Measurements from ENCODE around the gene LARGE1. TPM values are rescaled to one million over a fixed set of nuclear protein-coding genes. Genes with fewer than 3 reads are reported as not detected.

The LARGE1 gene
- total and polyA plus RNA-seq, 2 of the 8 experiments (the other 6 are each of a cell fraction or from before 2014, with no cell fraction given): 43.7 to 83.0 TPM

DNA sequence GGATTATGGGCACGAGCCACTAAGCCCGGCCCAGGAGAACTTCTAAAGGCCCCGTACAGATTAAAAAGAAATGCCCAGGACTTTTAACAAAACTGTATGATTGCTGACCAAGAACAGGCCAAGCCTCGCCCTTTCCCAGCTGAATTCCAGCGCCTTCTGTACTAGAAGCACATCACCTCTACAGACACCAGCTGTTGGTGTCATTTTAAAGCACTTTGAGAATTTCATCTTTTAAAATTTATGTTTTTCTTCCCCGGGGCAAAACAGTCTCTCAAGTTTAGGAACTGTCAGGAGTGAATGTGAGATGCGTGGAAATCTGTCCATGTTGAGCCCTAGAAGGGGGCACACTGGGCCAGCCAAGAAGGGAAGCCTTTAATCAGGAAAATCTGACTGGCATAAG is 362.4 kb downstream of the LARGE1 start:
- H2BK20ac ChIP-seq (ENCODE audit: low read length): no peak overlapping the region
- H3K23me2 ChIP-seq (ENCODE audit: low read depth, low read length): no peaks in the 10 kb centered on the region
- H4K5ac ChIP-seq (ENCODE audit: insufficient read length, low read depth, low read length): no peak overlapping the region
- H3K4me1 ChIP-seq (replicated peaks in 1 of 4; ENCODE audit: control insufficient read depth in 3 of 4, insufficient read depth in 4 of 4, low read length in 3 of 4): peaks cover 0 to under 1% (median under 1%) of the 10 kb centered on the region in 4 experiments; a peak in 3 of 7 replicates
- no peaks in the 10 kb centered on the region for H3K9me3 ChIP-seq (ENCODE audit: insufficient read depth in 2 of 2, low read depth in 1 of 2, low read length in 1 of 2)
- H3K23ac ChIP-seq (ENCODE audit: insufficient read length): no peak overlapping the region
- H3K36me3 ChIP-seq (ENCODE audit: control insufficient read depth in 2 of 4, insufficient read depth in 4 of 4, low read length in 3 of 4): no peaks in the 10 kb centered on the region; a peak in 1 of 8 replicates
- ChIA-PET CTCF (ENCODE audit: partially characterized antibody) (interaction anchor here (0.7 to 1.3 kb wide), 4 partner anchors 18 to 39 kb away, joined by 3 read pairs; no protein-coding TSS in a partner anchor), POLR2A (ENCODE audit: partially characterized antibody) (no interaction called here)
- H3K79me1 ChIP-seq (ENCODE audit: low read depth, low read length): no peaks in the 10 kb centered on the region; the same call in 1 of the 2 replicates
- no peak overlapping the region for H2BK12ac ChIP-seq (ENCODE audit: low read depth, low read length)
- no peak overlapping the region for H3K14ac ChIP-seq (ENCODE audit: insufficient read length)
- H2BK120ac ChIP-seq (replicated peaks; ENCODE audit: low read depth, low read length): no peak overlapping the region
- H3K27ac ChIP-seq (ENCODE audit: low read depth, low read length): no peak overlapping the region
- H4K8ac ChIP-seq (ENCODE audit: extremely low read depth, insufficient read depth, low read length): no peak overlapping the region
- no peak overlapping the region for H3K9ac ChIP-seq (replicated peaks in 1 of 4; ENCODE audit: extremely low read depth in 1 of 4, low read depth in 3 of 4, low read length in 3 of 4)
- no peak overlapping the region for H3K4me2 ChIP-seq (ENCODE audit: insufficient read depth in 1 of 2, low read depth in 2 of 2, low read length in 2 of 2)
- 94% methylated on average over 7 of the region's 7 CpGs; no CpG with 5 or more reads in 1 of the 2 experiments for WGBS, 2 experiments (ENCODE audit: extremely low coverage in 1 of 2, insufficient coverage in 1 of 2, insufficient read length in 1 of 2, insufficient replicate concordance in 2 of 2, low coverage in 1 of 2, low lambda C conversion rate in 2 of 2, missing lambda C conversion rate in 1 of 2)
- no peak overlapping the region for H2AK5ac ChIP-seq (ENCODE audit: low read depth, low read length)
- no peak for FAIRE-seq
- no peak overlapping the region for H2AFZ ChIP-seq (ENCODE audit: low read length)
- H3K27me3 ChIP-seq (replicated peaks in 1 of 4; ENCODE audit: control insufficient read depth in 3 of 4, extremely low read depth in 1 of 4, insufficient read depth in 3 of 4, low read length in 3 of 4): no peaks in the 10 kb centered on the region
- no peak overlapping the region for H4K91ac ChIP-seq (replicated peaks; ENCODE audit: insufficient read length, low read length)
- H3K4me3 ChIP-seq (ENCODE audit: extremely low read depth in 1 of 4, insufficient read depth in 2 of 4, low read depth in 3 of 4, low read length in 4 of 4): no peak overlapping the region
- H3K4ac ChIP-seq (replicated peaks; ENCODE audit: insufficient read length, low read depth, low read length): no peak overlapping the region
- DNase-seq (ENCODE audit: low read depth in 1 of 2, low spot score in 2 of 2): no peak
- H3K79me2 ChIP-seq (ENCODE audit: control insufficient read depth in 1 of 2, insufficient read depth in 2 of 2, low read length in 2 of 2): peaks cover 0 to 5% of the 10 kb centered on the region in 2 experiments; a peak in 1 of 4 replicates
- H2BK5ac ChIP-seq (ENCODE audit: low read depth, low read length): no peak overlapping the region
- H3K56ac ChIP-seq (replicated peaks; ENCODE audit: insufficient read length, low read depth, low read length): no peak overlapping the region
- H3K18ac ChIP-seq (ENCODE audit: extremely low read depth, low read length): no peak overlapping the region
- no peak overlapping the region for H2BK15ac ChIP-seq (ENCODE audit: low read length)
- H4K20me1 ChIP-seq (replicated peaks in 1 of 2; ENCODE audit: control insufficient read depth in 1 of 2, insufficient read depth in 2 of 2, low read length in 2 of 2): peaks cover 2 to 4% of the 10 kb centered on the region in 2 experiments
- TF ChIP-seq BRCA1 (IDR thresholded peaks at IDR 0.05; ENCODE audit: low read depth, low read length) (no peak), SRF (IDR thresholded peaks at IDR 0.05; ENCODE audit: low read depth, low read length) (no peak), ASH2L (IDR thresholded peaks at IDR 0.05; ENCODE audit: low read length) (no peak), SAP30 (IDR thresholded peaks at IDR 0.05; ENCODE audit: insufficient read depth, insufficient replicate concordance, low read length) (no peak), CEBPB (IDR thresholded peaks at IDR 0.05; ENCODE audit: low read depth, low read length) (no peak), SIRT6 (IDR thresholded peaks at IDR 0.05; ENCODE audit: low read length) (no peak), CTBP2 (IDR thresholded peaks at IDR 0.05; ENCODE audit: borderline replicate concordance, insufficient read depth, insufficient read length, low read length) (no peak), BACH1 (IDR thresholded peaks at IDR 0.05; ENCODE audit: low read length) (no peak), POLR2A (IDR thresholded peaks at IDR 0.05; ENCODE audit: control extremely low read depth in 1 of 2, low read depth in 2 of 2, low read length in 2 of 2) (no peak), EP300 (IDR thresholded peaks at IDR 0.05; ENCODE audit: borderline replicate concordance in 1 of 2, low read depth in 2 of 2, low read length in 2 of 2) (no peak), SIN3A (conservative IDR thresholded peaks at IDR 0.05 in 1 of 2, IDR thresholded peaks at IDR 0.05 in 1 of 2; ENCODE audit: low read depth in 1 of 2, low read length in 2 of 2) (no peak), SP2 (IDR thresholded peaks at IDR 0.05; ENCODE audit: low read length) (no peak), KDM5A (IDR thresholded peaks at IDR 0.05; ENCODE audit: low read length) (no peak), SP1 (IDR thresholded peaks at IDR 0.05; ENCODE audit: low read depth, low read length) (no peak)
- TF ChIP-seq, protein P1, sequence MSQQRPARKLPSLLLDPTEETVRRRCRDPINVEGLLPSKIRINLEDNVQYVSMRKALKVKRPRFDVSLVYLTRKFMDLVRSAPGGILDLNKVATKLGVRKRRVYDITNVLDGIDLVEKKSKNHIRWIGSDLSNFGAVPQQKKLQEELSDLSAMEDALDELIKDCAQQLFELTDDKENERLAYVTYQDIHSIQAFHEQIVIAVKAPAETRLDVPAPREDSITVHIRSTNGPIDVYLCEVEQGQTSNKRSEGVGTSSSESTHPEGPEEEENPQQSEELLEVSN (IDR thresholded peaks at IDR 0.05): no peak
